ENCODE results near the gene GAST. TPM values are rescaled to one million over a fixed set of nuclear protein-coding genes. Genes with fewer than 3 reads are reported as not detected.

The GAST gene
- total and polyA plus RNA-seq, 2 of the 13 experiments (the other 11 are each of a cell fraction or from before 2014, with no cell fraction given) = 0.32 to 0.42 TPM

- TF ChIP-seq ZBTB8A (CRISPR knock-in tag; IDR thresholded peaks at IDR 0.05; ENCODE audit: borderline replicate concordance, low read depth) (peak; percentile 86; the same call in 1 of the 2 replicates), ZFY (CRISPR knock-in tag; IDR thresholded peaks at IDR 0.05) (peak; percentile 99), ZKSCAN8 (CRISPR knock-in tag; IDR thresholded peaks at IDR 0.05; ENCODE audit: borderline replicate concordance) (no peak), NFE2L1 (CRISPR knock-in tag; IDR thresholded peaks at IDR 0.05; ENCODE audit: borderline replicate concordance) (peak; percentile 73; the same call in 1 of the 2 replicates), ZNF768 (CRISPR knock-in tag; IDR thresholded peaks at IDR 0.05) (no peak; the same call in 1 of the 2 replicates), ZNF660 (CRISPR knock-in tag; IDR thresholded peaks at IDR 0.05; ENCODE audit: borderline replicate concordance, low read depth) (no peak; the same call in 1 of the 2 replicates), UBTF (CRISPR knock-in tag; IDR thresholded peaks at IDR 0.05) (peak; percentile 95), AKNA (CRISPR knock-in tag; IDR thresholded peaks at IDR 0.05; ENCODE audit: borderline replicate concordance) (no peak; the same call in 1 of the 2 replicates), HIVEP1 (CRISPR knock-in tag; IDR thresholded peaks at IDR 0.05) (peak; percentile 96), ZNF550 (CRISPR knock-in tag; IDR thresholded peaks at IDR 0.05; ENCODE audit: borderline replicate concordance) (0 out of 2 replicates have a peak, but pooled peaks have one; percentile 56), ADNP (CRISPR knock-in tag; IDR thresholded peaks at IDR 0.05) (no peak), ZNF883 (CRISPR knock-in tag; IDR thresholded peaks at IDR 0.05; ENCODE audit: not compliant biosample characterization) (peak; percentile 93), ETV6 (CRISPR knock-in tag; conservative IDR thresholded peaks at IDR 0.05) (peak; percentile 27; the same call in 1 of the 2 replicates), ZNF264 (CRISPR knock-in tag; IDR thresholded peaks at IDR 0.05) (no peak; the same call in 1 of the 2 replicates), ZNF609 (CRISPR knock-in tag; IDR thresholded peaks at IDR 0.05; ENCODE audit: borderline replicate concordance) (peak; percentile 65), MIER2 (CRISPR knock-in tag; IDR thresholded peaks at IDR 0.05) (no peak)
Observed at GRCh38 chr17:41688641-41689496, 23.3 kb upstream of the GAST start, which contains the start of gene EIF1 (continued).

All from HepG2 (cell line).